Liver (tissue), 9 donors: ENCODE measurements around the gene GAPDH. TPM values are rescaled to one million over a fixed set of nuclear protein-coding genes. Genes with fewer than 3 reads are reported as not detected.

Experiments used
- DNase-seq: peaks from one replicate; pipeline ENCODE4 v3.0.0-alpha.2; 2017; ENCODE audit warnings: low spot score
- H3K27ac ChIP-seq, 2 donors: one replicate each; pipeline ENCODE4 v1.7.0; 2013; ENCODE audit warnings: inconsistent platforms in 2 of 2, low read length in 2 of 2, control low read depth in 1 of 2, low read depth in 1 of 2, mild to moderate bottlenecking in 1 of 2
- H3K27me3 ChIP-seq, 4 donors: one replicate each; pipeline versions ENCODE4 v1.6.1 to v1.7.0; 2013; ENCODE audit warnings: low read length in 3 of 4, inconsistent platforms in 1 of 4, mild to moderate bottlenecking in 1 of 4, moderate library complexity in 1 of 4; ENCODE audit not compliant: control insufficient read depth in 4 of 4, insufficient read depth in 4 of 4
- H3K36me3 ChIP-seq, 4 donors: one replicate each; pipeline versions ENCODE4 v1.6.1 to v1.7.0; 2013; ENCODE audit warnings: low read length in 3 of 4, mild to moderate bottlenecking in 3 of 4, low read depth in 1 of 4, moderate library complexity in 1 of 4; ENCODE audit not compliant: control insufficient read depth in 4 of 4, insufficient read depth in 3 of 4
- H3K4me1 ChIP-seq, 4 donors: one replicate each; pipeline versions ENCODE4 v1.6.1 to v1.7.0; 2013; ENCODE audit warnings: low read length in 3 of 4, mild to moderate bottlenecking in 3 of 4, moderate library complexity in 1 of 4; ENCODE audit not compliant: control insufficient read depth in 4 of 4, insufficient read depth in 4 of 4
- H3K4me3 ChIP-seq, 3 donors: one replicate each; pipeline versions ENCODE4 v1.6.1 to v1.7.0; 2013; ENCODE audit warnings: low read length in 3 of 3, control low read depth in 1 of 3, low read depth in 1 of 3, mild to moderate bottlenecking in 1 of 3
- H3K9ac ChIP-seq, 2 donors: one replicate each; pipeline ENCODE4 v1.7.0; 2013; ENCODE audit warnings: low read length in 2 of 2, mild to moderate bottlenecking in 2 of 2, moderate library complexity in 2 of 2, control low read depth in 1 of 2, low read depth in 1 of 2
- H3K9me3 ChIP-seq, 4 donors: one replicate each; pipeline versions ENCODE4 v1.6.1 to v1.7.0; 2013; ENCODE audit warnings: low read length in 3 of 4; ENCODE audit not compliant: control insufficient read depth in 4 of 4
- EGR1 ChIP-seq, 2 donors: IDR thresholded peaks; 2 replicates each; pipeline ENCODE4 v1.6.1; 2016 to 2018; ENCODE audit warnings: antibody characterized with exemption in 2 of 2, low read depth in 2 of 2
- FOXA1 ChIP-seq: IDR thresholded peaks from 2 replicates; pipeline ENCODE4 v1.6.1; 2016; ENCODE audit warnings: antibody characterized with exemption
- FOXA2 ChIP-seq: IDR thresholded peaks from 2 replicates; pipeline ENCODE4 v1.6.1; 2016; ENCODE audit warnings: antibody characterized with exemption
- GABPA ChIP-seq, 2 donors: IDR thresholded peaks in 1 of 2; conservative IDR thresholded peaks in 1 of 2; 2 replicates each; pipeline ENCODE4 v1.6.1; 2016; ENCODE audit warnings: antibody characterized with exemption in 2 of 2, mild to moderate bottlenecking in 1 of 2, moderate library complexity in 1 of 2
- HNF4A ChIP-seq, 2 donors: conservative IDR thresholded peaks; 2 replicates each; pipeline ENCODE4 v1.6.1; 2016; ENCODE audit warnings: antibody characterized with exemption in 2 of 2, mild to moderate bottlenecking in 2 of 2
- HNF4G ChIP-seq: IDR thresholded peaks from 2 replicates; pipeline ENCODE4 v1.6.1; 2016; ENCODE audit warnings: antibody characterized with exemption
- JUND ChIP-seq, 2 donors: IDR thresholded peaks; 2 replicates each; pipeline ENCODE4 v1.6.1; 2016; ENCODE audit warnings: antibody characterized with exemption in 2 of 2
- NR2F2 ChIP-seq: IDR thresholded peaks from 2 replicates; pipeline ENCODE4 v1.6.1; 2016; ENCODE audit warnings: antibody characterized with exemption
- RAD21 ChIP-seq, 2 donors: IDR thresholded peaks; 2 replicates each; pipeline ENCODE4 v1.6.1; 2016; ENCODE audit warnings: antibody characterized with exemption in 2 of 2, mild to moderate bottlenecking in 2 of 2
- RXRA ChIP-seq, 2 donors: IDR thresholded peaks; 2 replicates each; pipeline ENCODE4 v1.6.1; 2017 to 2018; ENCODE audit warnings: antibody characterized with exemption in 2 of 2, mild to moderate bottlenecking in 1 of 2
- SP1 ChIP-seq: IDR thresholded peaks from 2 replicates; pipeline ENCODE4 v1.6.1; 2018; ENCODE audit warnings: antibody characterized with exemption, mild to moderate bottlenecking
- TAF1 ChIP-seq: conservative IDR thresholded peaks from 2 replicates; pipeline ENCODE4 v1.6.1; 2016; ENCODE audit warnings: antibody characterized with exemption, mild to moderate bottlenecking
- YY1 ChIP-seq: IDR thresholded peaks from 2 replicates; pipeline ENCODE4 v1.6.1; 2016; ENCODE audit warnings: antibody characterized with exemption, mild to moderate bottlenecking
- WGBS: extraction: QIAGEN DNeasy Blood & Tissue Kit; methylation state at CpG from one replicate; pipeline ENCODE4 v1.1.7; 2013; 5-methylcytosine and 5-hydroxymethylcytosine counted together
- polyA plus RNA-seq, 2 donors: library from polyadenylated mRNA; stranded (reverse) in 1 of 2; unstranded in 1 of 2; fragments of 200-250 nt in 1 of 2; fragments of >200 nt in 1 of 2; fragmentation: Nextera tagmentation in 1 of 2; extraction: Ambion mirVana in 1 of 2; gene quantifications; one replicate each; pipeline versions ENCODE4 v1.2.1 to v1.2.3, GENCODE V29; 2013 to 2015
- total RNA-seq, 2 donors: library from RNA; depleted of rRNA; stranded (reverse); fragments of >200 nt; gene quantifications; one replicate each; pipeline ENCODE4 v1.2.3, GENCODE V29; 2014
- TF ChIP-seq, protein P1 (sequence below): IDR thresholded peaks from 2 replicates; pipeline ENCODE4 v1.6.1; 2016; ENCODE audit warnings: antibody characterized with exemption
- TF ChIP-seq, protein P2 (sequence below): fragments of 150-350 bp; IDR thresholded peaks from 2 replicates; pipeline ENCODE4 v1.5.1; 2017; ENCODE audit warnings: improper control_type of control experiment, low read depth, low read length; ENCODE audit not compliant: missing input control
- TF ChIP-seq, protein P3 (sequence below): IDR thresholded peaks from 2 replicates; pipeline ENCODE4 v1.6.1; 2016; ENCODE audit warnings: antibody characterized with exemption
- TF ChIP-seq, protein P4 (sequence below): IDR thresholded peaks from 2 replicates; pipeline ENCODE4 v1.6.1; 2016; ENCODE audit warnings: antibody characterized with exemption, mild to moderate bottlenecking
- TF ChIP-seq, protein P5 (sequence below): IDR thresholded peaks from 2 replicates; pipeline ENCODE4 v1.6.1; 2016; ENCODE audit warnings: antibody characterized with exemption
- donor health status: healthy.
- donor health status: healthy.
- donor health status: healthy.
- donor health status: healthy.
- donor health status: healthy.

The GAPDH gene
- total RNA-seq (1,000 to 10,000 TPM; 1,234 to 1,389 TPM), polyA plus RNA-seq (1,000 to 10,000 TPM; 1,299 to 2,082 TPM)

DNA sequence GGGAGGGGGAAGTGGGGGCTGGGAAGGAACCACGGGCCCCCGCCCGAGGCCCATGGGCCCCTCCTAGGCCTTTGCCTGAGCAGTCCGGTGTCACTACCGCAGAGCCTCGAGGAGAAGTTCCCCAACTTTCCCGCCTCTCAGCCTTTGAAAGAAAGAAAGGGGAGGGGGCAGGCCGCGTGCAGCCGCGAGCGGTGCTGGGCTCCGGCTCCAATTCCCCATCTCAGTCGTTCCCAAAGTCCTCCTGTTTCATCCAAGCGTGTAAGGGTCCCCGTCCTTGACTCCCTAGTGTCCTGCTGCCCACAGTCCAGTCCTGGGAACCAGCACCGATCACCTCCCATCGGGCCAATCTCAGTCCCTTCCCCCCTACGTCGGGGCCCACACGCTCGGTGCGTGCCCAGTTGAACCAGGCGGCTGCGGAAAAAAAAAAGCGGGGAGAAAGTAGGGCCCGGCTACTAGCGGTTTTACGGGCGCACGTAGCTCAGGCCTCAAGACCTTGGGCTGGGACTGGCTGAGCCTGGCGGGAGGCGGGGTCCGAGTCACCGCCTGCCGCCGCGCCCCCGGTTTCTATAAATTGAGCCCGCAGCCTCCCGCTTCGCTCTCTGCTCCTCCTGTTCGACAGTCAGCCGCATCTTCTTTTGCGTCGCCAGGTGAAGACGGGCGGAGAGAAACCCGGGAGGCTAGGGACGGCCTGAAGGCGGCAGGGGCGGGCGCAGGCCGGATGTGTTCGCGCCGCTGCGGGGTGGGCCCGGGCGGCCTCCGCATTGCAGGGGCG, at the start of gene GAPDH:
TSS of gene GAPDH (plus strand) at position 595 of the 772 bp plus-strand sequence. CDS start 316 bp downstream, outside the sequence.
- H3K27me3 ChIP-seq: no peaks in the 10 kb centered on the region
- peaks cover 25 to 48% (median 36%) of the 10 kb centered on the region in 4 donors for H3K36me3 ChIP-seq
- peak; percentile 90 for DNase-seq
- H3K4me1 ChIP-seq: peaks cover 6 to 48% (median 35%) of the 10 kb centered on the region in 4 donors
- WGBS: under 1% methylated on average over 62 of the region's 62 CpGs
- H3K9me3 ChIP-seq: no peaks in the 10 kb centered on the region
- H3K27ac ChIP-seq: peak within 1 kb of the TSS; percentile 99 to 100
- peak within 1 kb of the TSS; percentile 93 to 97 (median 95) for H3K4me3 ChIP-seq
- H3K9ac ChIP-seq: peak within 1 kb of the TSS; percentile 93 to 95
- TF ChIP-seq FOXA2 (no peak), JUND (IDR thresholded peaks at IDR 0.05) (no peak), HNF4G (no peak), NR2F2 (peak; percentile 29), HNF4A (conservative IDR thresholded peaks at IDR 0.05) (peak; percentile 64 to 68), YY1 (peak; percentile 36), SP1 (peak; percentile 80), RAD21 (IDR thresholded peaks at IDR 0.05) (peak; percentile 11 to 20), GABPA (IDR thresholded peaks at IDR 0.05 in 1 of 2, conservative IDR thresholded peaks at IDR 0.05 in 1 of 2) (no peak), EGR1 (IDR thresholded peaks at IDR 0.05; ENCODE audit: low read depth in 2 of 2) (no peak), RXRA (IDR thresholded peaks at IDR 0.05) (peak; percentile 78 to 79), FOXA1 (no peak), TAF1 (peak; percentile 84)
- TF ChIP-seq, protein P1, sequence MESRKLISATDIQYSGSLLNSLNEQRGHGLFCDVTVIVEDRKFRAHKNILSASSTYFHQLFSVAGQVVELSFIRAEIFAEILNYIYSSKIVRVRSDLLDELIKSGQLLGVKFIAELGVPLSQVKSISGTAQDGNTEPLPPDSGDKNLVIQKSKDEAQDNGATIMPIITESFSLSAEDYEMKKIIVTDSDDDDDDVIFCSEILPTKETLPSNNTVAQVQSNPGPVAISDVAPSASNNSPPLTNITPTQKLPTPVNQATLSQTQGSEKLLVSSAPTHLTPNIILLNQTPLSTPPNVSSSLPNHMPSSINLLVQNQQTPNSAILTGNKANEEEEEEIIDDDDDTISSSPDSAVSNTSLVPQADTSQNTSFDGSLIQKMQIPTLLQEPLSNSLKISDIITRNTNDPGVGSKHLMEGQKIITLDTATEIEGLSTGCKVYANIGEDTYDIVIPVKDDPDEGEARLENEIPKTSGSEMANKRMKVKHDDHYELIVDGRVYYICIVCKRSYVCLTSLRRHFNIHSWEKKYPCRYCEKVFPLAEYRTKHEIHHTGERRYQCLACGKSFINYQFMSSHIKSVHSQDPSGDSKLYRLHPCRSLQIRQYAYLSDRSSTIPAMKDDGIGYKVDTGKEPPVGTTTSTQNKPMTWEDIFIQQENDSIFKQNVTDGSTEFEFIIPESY: peak; percentile 49
- TF ChIP-seq, protein P2, sequence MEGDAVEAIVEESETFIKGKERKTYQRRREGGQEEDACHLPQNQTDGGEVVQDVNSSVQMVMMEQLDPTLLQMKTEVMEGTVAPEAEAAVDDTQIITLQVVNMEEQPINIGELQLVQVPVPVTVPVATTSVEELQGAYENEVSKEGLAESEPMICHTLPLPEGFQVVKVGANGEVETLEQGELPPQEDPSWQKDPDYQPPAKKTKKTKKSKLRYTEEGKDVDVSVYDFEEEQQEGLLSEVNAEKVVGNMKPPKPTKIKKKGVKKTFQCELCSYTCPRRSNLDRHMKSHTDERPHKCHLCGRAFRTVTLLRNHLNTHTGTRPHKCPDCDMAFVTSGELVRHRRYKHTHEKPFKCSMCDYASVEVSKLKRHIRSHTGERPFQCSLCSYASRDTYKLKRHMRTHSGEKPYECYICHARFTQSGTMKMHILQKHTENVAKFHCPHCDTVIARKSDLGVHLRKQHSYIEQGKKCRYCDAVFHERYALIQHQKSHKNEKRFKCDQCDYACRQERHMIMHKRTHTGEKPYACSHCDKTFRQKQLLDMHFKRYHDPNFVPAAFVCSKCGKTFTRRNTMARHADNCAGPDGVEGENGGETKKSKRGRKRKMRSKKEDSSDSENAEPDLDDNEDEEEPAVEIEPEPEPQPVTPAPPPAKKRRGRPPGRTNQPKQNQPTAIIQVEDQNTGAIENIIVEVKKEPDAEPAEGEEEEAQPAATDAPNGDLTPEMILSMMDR: no peak
- TF ChIP-seq, protein P3, sequence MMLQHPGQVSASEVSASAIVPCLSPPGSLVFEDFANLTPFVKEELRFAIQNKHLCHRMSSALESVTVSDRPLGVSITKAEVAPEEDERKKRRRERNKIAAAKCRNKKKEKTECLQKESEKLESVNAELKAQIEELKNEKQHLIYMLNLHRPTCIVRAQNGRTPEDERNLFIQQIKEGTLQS: peak; percentile 61
- TF ChIP-seq, protein P4, sequence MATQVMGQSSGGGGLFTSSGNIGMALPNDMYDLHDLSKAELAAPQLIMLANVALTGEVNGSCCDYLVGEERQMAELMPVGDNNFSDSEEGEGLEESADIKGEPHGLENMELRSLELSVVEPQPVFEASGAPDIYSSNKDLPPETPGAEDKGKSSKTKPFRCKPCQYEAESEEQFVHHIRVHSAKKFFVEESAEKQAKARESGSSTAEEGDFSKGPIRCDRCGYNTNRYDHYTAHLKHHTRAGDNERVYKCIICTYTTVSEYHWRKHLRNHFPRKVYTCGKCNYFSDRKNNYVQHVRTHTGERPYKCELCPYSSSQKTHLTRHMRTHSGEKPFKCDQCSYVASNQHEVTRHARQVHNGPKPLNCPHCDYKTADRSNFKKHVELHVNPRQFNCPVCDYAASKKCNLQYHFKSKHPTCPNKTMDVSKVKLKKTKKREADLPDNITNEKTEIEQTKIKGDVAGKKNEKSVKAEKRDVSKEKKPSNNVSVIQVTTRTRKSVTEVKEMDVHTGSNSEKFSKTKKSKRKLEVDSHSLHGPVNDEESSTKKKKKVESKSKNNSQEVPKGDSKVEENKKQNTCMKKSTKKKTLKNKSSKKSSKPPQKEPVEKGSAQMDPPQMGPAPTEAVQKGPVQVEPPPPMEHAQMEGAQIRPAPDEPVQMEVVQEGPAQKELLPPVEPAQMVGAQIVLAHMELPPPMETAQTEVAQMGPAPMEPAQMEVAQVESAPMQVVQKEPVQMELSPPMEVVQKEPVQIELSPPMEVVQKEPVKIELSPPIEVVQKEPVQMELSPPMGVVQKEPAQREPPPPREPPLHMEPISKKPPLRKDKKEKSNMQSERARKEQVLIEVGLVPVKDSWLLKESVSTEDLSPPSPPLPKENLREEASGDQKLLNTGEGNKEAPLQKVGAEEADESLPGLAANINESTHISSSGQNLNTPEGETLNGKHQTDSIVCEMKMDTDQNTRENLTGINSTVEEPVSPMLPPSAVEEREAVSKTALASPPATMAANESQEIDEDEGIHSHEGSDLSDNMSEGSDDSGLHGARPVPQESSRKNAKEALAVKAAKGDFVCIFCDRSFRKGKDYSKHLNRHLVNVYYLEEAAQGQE: peak; percentile 93
- TF ChIP-seq, protein P5, sequence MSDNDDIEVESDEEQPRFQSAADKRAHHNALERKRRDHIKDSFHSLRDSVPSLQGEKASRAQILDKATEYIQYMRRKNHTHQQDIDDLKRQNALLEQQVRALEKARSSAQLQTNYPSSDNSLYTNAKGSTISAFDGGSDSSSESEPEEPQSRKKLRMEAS: peak; percentile 70
